ENCODE results near the gene TFR2. TPM values are rescaled to one million over a fixed set of nuclear protein-coding genes. Genes with fewer than 3 reads are reported as not detected.

TFR2 gene
- total and polyA plus RNA-seq, 2 of the 4 experiments (the other 2 are of a cell fraction): 0.18 to 0.50 TPM

DNA sequence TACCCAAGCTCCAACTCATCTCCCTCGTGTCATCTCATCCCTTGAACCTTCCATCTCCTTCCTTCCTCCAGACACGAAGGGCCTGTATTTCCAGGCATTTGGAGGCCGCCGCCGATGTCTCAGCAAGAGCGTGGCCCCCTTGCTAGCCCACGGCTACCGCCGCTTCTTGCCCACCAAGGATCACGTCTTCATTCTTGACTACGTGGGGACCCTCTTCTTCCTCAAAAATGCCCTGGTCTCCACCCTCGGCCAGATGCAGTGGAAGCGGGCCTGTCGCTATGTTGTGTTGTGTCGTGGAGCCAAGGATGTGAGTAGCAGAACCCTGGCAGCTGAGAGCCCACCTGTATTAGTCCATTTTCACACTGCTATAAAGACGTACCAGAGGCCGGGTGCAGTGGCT, 49.8 kb downstream of the TFR2 start:
- no peaks in the 10 kb centered on the region for H3K27me3 ChIP-seq (ENCODE audit: control insufficient read depth, insufficient read depth, low read length)
- peaks cover 1% of the 10 kb centered on the region; the same call in 1 of the 2 replicates for H3K36me3 ChIP-seq (ENCODE audit: control insufficient read depth, insufficient read depth, low read length)
- ATAC-seq (ENCODE audit: low read depth) (no peak), DNase-seq (no peak)
- no peak overlapping the region for H3K18ac ChIP-seq (ENCODE audit: low read depth, low read length)
- H3K79me1 ChIP-seq (ENCODE audit: low read depth in 1 of 2, low read length in 2 of 2): peaks cover 0 to 4% of the 10 kb centered on the region in 2 experiments; a peak in 1 of 4 replicates
- dilution Hi-C loops (cut with HindIII; ENCODE audit: low sequenced_read_pairs, unreplicated experiment) (no loop called here), in situ Hi-C loops (cut with MboI; ENCODE audit: low sequenced_read_pairs) (loop anchor here (25.0 kb wide), 1 partner anchor 271 kb away; the partner anchor contains the start of genes SLC12A9 and TRIP6), intact Hi-C loops (cut with micrococcal nuclease) (no loop called here)
- POLR2A ChIA-PET (ENCODE audit: unreplicated experiment): no interaction called here
- H2AFZ ChIP-seq (replicated peaks; ENCODE audit: low read length, poor library complexity): no peak overlapping the region
- no peak overlapping the region for H3K56ac ChIP-seq (ENCODE audit: extremely low read depth, insufficient read depth, low read length)
- H2BK120ac ChIP-seq (ENCODE audit: low read depth, low read length): no peak overlapping the region
- H3K4ac ChIP-seq (ENCODE audit: low read depth, low read length): no peak overlapping the region
- H3K9ac ChIP-seq (ENCODE audit: low read depth, low read length): no peak overlapping the region
- no peak overlapping the region for H4K91ac ChIP-seq (ENCODE audit: insufficient read depth, low read depth, low read length)
- WGBS, 2 experiments (ENCODE audit: extremely low coverage in 2 of 2, insufficient read length in 1 of 2): 97% methylated on average over 9 of the region's 17 CpGs; no CpG with 5 or more reads in 1 of the 2 experiments
- H4K5ac ChIP-seq (ENCODE audit: low read depth, low read length): no peak overlapping the region
- H3K9me1 ChIP-seq (ENCODE audit: insufficient read depth, low read length): 0 out of 2 replicates have a peak, but pooled peaks cover 6% of the 10 kb centered on the region
- H2BK20ac ChIP-seq (ENCODE audit: low read depth, low read length): no peak overlapping the region
- H3K9me3 ChIP-seq (ENCODE audit: control insufficient read depth, insufficient read depth, low read length): no peaks in the 10 kb centered on the region
- H3K4me2 ChIP-seq (ENCODE audit: low read depth, low read length): no peak overlapping the region
- H3K4me1 ChIP-seq (ENCODE audit: control insufficient read depth, insufficient read depth, low read length): peaks cover 5% of the 10 kb centered on the region; the same call in 1 of the 2 replicates
- TF ChIP-seq BHLHE40 (IDR thresholded peaks at IDR 0.05; ENCODE audit: low read depth, low read length): no peak
- TF ChIP-seq, protein P1, sequence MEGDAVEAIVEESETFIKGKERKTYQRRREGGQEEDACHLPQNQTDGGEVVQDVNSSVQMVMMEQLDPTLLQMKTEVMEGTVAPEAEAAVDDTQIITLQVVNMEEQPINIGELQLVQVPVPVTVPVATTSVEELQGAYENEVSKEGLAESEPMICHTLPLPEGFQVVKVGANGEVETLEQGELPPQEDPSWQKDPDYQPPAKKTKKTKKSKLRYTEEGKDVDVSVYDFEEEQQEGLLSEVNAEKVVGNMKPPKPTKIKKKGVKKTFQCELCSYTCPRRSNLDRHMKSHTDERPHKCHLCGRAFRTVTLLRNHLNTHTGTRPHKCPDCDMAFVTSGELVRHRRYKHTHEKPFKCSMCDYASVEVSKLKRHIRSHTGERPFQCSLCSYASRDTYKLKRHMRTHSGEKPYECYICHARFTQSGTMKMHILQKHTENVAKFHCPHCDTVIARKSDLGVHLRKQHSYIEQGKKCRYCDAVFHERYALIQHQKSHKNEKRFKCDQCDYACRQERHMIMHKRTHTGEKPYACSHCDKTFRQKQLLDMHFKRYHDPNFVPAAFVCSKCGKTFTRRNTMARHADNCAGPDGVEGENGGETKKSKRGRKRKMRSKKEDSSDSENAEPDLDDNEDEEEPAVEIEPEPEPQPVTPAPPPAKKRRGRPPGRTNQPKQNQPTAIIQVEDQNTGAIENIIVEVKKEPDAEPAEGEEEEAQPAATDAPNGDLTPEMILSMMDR (conservative IDR thresholded peaks at IDR 0.05; ENCODE audit: low read depth, low read length): no peak
- TF ChIP-seq SMC3 (IDR thresholded peaks at IDR 0.05; ENCODE audit: low read depth, low read length): no peak
- no peak for TF ChIP-seq FOS (IDR thresholded peaks at IDR 0.05; ENCODE audit: low read depth, low read length)
- no peak for TF ChIP-seq MXI1 (IDR thresholded peaks at IDR 0.05; ENCODE audit: borderline replicate concordance, low read depth, low read length)
- no peak for TF ChIP-seq CEBPB (IDR thresholded peaks at IDR 0.05; ENCODE audit: low read depth, low read length)
- TF ChIP-seq, protein P2, sequence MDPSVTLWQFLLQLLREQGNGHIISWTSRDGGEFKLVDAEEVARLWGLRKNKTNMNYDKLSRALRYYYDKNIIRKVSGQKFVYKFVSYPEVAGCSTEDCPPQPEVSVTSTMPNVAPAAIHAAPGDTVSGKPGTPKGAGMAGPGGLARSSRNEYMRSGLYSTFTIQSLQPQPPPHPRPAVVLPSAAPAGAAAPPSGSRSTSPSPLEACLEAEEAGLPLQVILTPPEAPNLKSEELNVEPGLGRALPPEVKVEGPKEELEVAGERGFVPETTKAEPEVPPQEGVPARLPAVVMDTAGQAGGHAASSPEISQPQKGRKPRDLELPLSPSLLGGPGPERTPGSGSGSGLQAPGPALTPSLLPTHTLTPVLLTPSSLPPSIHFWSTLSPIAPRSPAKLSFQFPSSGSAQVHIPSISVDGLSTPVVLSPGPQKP (IDR thresholded peaks at IDR 0.05; ENCODE audit: borderline replicate concordance, low read depth, low read length): no peak
- TF ChIP-seq MAFK (IDR thresholded peaks at IDR 0.05; ENCODE audit: low read depth, low read length): no peak
- TF ChIP-seq, protein P3, sequence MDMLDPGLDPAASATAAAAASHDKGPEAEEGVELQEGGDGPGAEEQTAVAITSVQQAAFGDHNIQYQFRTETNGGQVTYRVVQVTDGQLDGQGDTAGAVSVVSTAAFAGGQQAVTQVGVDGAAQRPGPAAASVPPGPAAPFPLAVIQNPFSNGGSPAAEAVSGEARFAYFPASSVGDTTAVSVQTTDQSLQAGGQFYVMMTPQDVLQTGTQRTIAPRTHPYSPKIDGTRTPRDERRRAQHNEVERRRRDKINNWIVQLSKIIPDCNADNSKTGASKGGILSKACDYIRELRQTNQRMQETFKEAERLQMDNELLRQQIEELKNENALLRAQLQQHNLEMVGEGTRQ (IDR thresholded peaks at IDR 0.05; ENCODE audit: low read depth, low read length): no peak
- no peak for TF ChIP-seq MAZ (IDR thresholded peaks at IDR 0.05; ENCODE audit: borderline replicate concordance, low read depth, low read length)
- no peak for TF ChIP-seq RFX5 (IDR thresholded peaks at IDR 0.05; ENCODE audit: low read depth, low read length)
- no peak for TF ChIP-seq RAD21 (IDR thresholded peaks at IDR 0.05; ENCODE audit: low read length)
- no peak overlapping the region for H3K23ac ChIP-seq (ENCODE audit: low read depth, low read length)
- H4K20me1 ChIP-seq (ENCODE audit: insufficient read depth, low read length): no peaks in the 10 kb centered on the region
- no peak overlapping the region for H3K14ac ChIP-seq (replicated peaks; ENCODE audit: low read depth, low read length)
- H2AK9ac ChIP-seq (replicated peaks; ENCODE audit: low read depth, low read length, poor library complexity): no peak overlapping the region
- H2BK15ac ChIP-seq (ENCODE audit: low read depth, low read length): no peak overlapping the region
- no peak overlapping the region for H3K4me3 ChIP-seq (ENCODE audit: insufficient read depth, low read depth, low read length)
- CTCF ChIA-PET: no interaction called here
- BruUV-seq (replicated peaks): no TSS peak
- no peak overlapping the region for H4K8ac ChIP-seq (ENCODE audit: low read depth in 2 of 2, low read length in 2 of 2)
- no peak overlapping the region for H2AK5ac ChIP-seq (ENCODE audit: low read depth, low read length)
- H3K27ac ChIP-seq (ENCODE audit: insufficient read depth, low read length): no peak overlapping the region
- no peak overlapping the region for H2BK5ac ChIP-seq (ENCODE audit: low read depth, low read length, poor library complexity, severe bottlenecking)

Data from IMR-90 (cell line).